HepG2 (cell line): Measurements from ENCODE around the gene RPS6KB1. TPM values are rescaled to one million over a fixed set of nuclear protein-coding genes. Genes with fewer than 3 reads are reported as not detected.

Source experiments
- ATAD3A ChIP-seq: sonication (generic); formaldehyde crosslinking; IDR thresholded peaks from 2 replicates; pipeline ENCODE4 v1.4.0; 2020; ENCODE audit warnings: missing genetic modification reagents
- DNMT3B ChIP-seq: conservative IDR thresholded peaks from 2 replicates; pipeline ENCODE4 v1.6.1; 2016; ENCODE audit warnings: missing biosample characterization, control low read depth
- EP300 ChIP-seq, 3 experiments: sonication (generic) in 1 of 3; formaldehyde crosslinking in 1 of 3; IDR thresholded peaks; 2 replicates each; pipeline versions ENCODE4 v1.5.1 to v1.6.1; 2011 to 2020; ENCODE audit warnings: low read depth in 2 of 3, low read length in 2 of 3, borderline replicate concordance in 1 of 3, improper control_type of control experiment in 1 of 3, mild to moderate bottlenecking in 1 of 3, missing genetic modification reagents in 1 of 3, moderate library complexity in 1 of 3
- KLF13 ChIP-seq: sonication (generic); formaldehyde crosslinking; IDR thresholded peaks from 2 replicates; pipeline ENCODE4 v1.4.0; 2020; ENCODE audit warnings: mild to moderate bottlenecking, missing genetic modification reagents
- MAF1 ChIP-seq: sonication (generic); formaldehyde crosslinking; IDR thresholded peaks from 2 replicates; pipeline ENCODE4 v1.5.0; 2020; ENCODE audit warnings: missing genetic modification reagents, borderline replicate concordance
- MAFF ChIP-seq: IDR thresholded peaks from 2 replicates; pipeline ENCODE4 v1.6.1; 2011; ENCODE audit warnings: low read depth, low read length, improper control_type of control experiment
- NCOR1 ChIP-seq: fragments of 200-600 bp; sonication (generic); IDR thresholded peaks from 2 replicates; pipeline ENCODE4 v1.7.0; 2017; ENCODE audit warnings: antibody characterized with exemption, low read length, borderline replicate concordance
- PLRG1 ChIP-seq: fragments of 450-650 bp; conservative IDR thresholded peaks from 2 replicates; pipeline ENCODE4 v1.6.1; 2016
- RFXANK ChIP-seq: IDR thresholded peaks from 2 replicates; pipeline ENCODE4 v1.6.1; 2016
- SALL2 ChIP-seq: sonication (generic); formaldehyde crosslinking; IDR thresholded peaks from 2 replicates; pipeline ENCODE4 v1.8.1; 2023; ENCODE audit warnings: mild to moderate bottlenecking, missing genetic modification reagents, inconsistent platforms
- THRA ChIP-seq: sonication (generic); formaldehyde crosslinking; IDR thresholded peaks from 2 replicates; pipeline ENCODE4 v1.4.0; 2020; ENCODE audit warnings: missing genetic modification reagents, borderline replicate concordance
- TSC22D2 ChIP-seq: sonication (generic); formaldehyde crosslinking; IDR thresholded peaks from 2 replicates; pipeline ENCODE4 v1.5.1; 2020; ENCODE audit warnings: missing genetic modification reagents, mild to moderate bottlenecking, borderline replicate concordance
- U2AF2 ChIP-seq: fragments of 200-400 bp; formaldehyde crosslinking; IDR thresholded peaks from 2 replicates; pipeline ENCODE4 v1.6.1; 2017; ENCODE audit warnings: low read depth, mild to moderate bottlenecking, low read length
- ZEB1 ChIP-seq: IDR thresholded peaks from 2 replicates; pipeline ENCODE4 v1.6.1; 2012; ENCODE audit warnings: mild to moderate bottlenecking, low read depth, inconsistent platforms; ENCODE audit not compliant: insufficient replicate concordance
- ZNF713 ChIP-seq: sonication (generic); formaldehyde crosslinking; IDR thresholded peaks from 2 replicates; pipeline ENCODE4 v1.4.0; 2020; ENCODE audit warnings: mild to moderate bottlenecking, missing genetic modification reagents
- ZNF724P ChIP-seq: sonication (generic); formaldehyde crosslinking; IDR thresholded peaks from 2 replicates; pipeline ENCODE4 v1.8.0; 2022; ENCODE audit warnings: missing genetic modification reagents, borderline replicate concordance
- ZNF839 ChIP-seq: sonication (generic); formaldehyde crosslinking; IDR thresholded peaks from 2 replicates; pipeline ENCODE4 v1.4.0; 2020; ENCODE audit warnings: missing genetic modification reagents, mild to moderate bottlenecking, borderline replicate concordance
- polyA plus RNA-seq, 8 experiments: library from polyadenylated mRNA; depleted of rRNA in 3 of 8; stranded (reverse) in 7 of 8; unstranded in 1 of 8; fragments of >200 nt; fragmentation: Illumina TruSeq in 4 of 8; extraction: Trizol in 4 of 8; gene quantifications; 2 replicates each; pipeline versions ENCODE4 v1.2.1 to v1.2.3, GENCODE V29; 2011 to 2016; ENCODE audit warnings: low read depth in 4 of 8, missing spikeins in 1 of 8, mixed read lengths in 1 of 8; ENCODE audit not compliant: insufficient read depth in 1 of 8
- total RNA-seq, 5 experiments: library from RNA; depleted of rRNA; stranded (reverse); fragments of >200 nt; fragmentation: Illumina TruSeq; extraction: Trizol; gene quantifications; 2 replicates each; pipeline ENCODE4 v1.2.3, GENCODE V29; 2016; ENCODE audit warnings: low read depth in 1 of 5
- TF ChIP-seq, protein P1 (sequence below): sonication (generic); formaldehyde crosslinking; IDR thresholded peaks from 2 replicates; pipeline ENCODE4 v1.9.0; 2021; ENCODE audit warnings: missing genetic modification reagents, mild to moderate bottlenecking, borderline replicate concordance
- TF ChIP-seq, protein P2 (sequence below): sonication (generic); formaldehyde crosslinking; IDR thresholded peaks from 2 replicates; pipeline ENCODE4 v1.8.0; 2022; ENCODE audit warnings: low read depth, missing genetic modification reagents
- TF ChIP-seq, protein P3 (sequence below), 2 experiments: sonication (generic) in 1 of 2; formaldehyde crosslinking in 1 of 2; IDR thresholded peaks; 2 replicates each; pipeline versions ENCODE4 v1.4.0 to v1.6.1; 2018 to 2020; ENCODE audit warnings: missing genetic modification reagents in 2 of 2, borderline replicate concordance in 1 of 2, low read depth in 1 of 2, mild to moderate bottlenecking in 1 of 2, missing biosample characterization in 1 of 2
- TF ChIP-seq, protein P4 (sequence below): fragments of 450-650 bp; IDR thresholded peaks from 2 replicates; pipeline ENCODE4 v1.6.1; 2016

RPS6KB1 gene
- total and polyA plus RNA-seq, 2 of the 13 experiments (the other 11 are each of a cell fraction or from before 2014, with no cell fraction given): 16.5 to 42.2 TPM

DNA sequence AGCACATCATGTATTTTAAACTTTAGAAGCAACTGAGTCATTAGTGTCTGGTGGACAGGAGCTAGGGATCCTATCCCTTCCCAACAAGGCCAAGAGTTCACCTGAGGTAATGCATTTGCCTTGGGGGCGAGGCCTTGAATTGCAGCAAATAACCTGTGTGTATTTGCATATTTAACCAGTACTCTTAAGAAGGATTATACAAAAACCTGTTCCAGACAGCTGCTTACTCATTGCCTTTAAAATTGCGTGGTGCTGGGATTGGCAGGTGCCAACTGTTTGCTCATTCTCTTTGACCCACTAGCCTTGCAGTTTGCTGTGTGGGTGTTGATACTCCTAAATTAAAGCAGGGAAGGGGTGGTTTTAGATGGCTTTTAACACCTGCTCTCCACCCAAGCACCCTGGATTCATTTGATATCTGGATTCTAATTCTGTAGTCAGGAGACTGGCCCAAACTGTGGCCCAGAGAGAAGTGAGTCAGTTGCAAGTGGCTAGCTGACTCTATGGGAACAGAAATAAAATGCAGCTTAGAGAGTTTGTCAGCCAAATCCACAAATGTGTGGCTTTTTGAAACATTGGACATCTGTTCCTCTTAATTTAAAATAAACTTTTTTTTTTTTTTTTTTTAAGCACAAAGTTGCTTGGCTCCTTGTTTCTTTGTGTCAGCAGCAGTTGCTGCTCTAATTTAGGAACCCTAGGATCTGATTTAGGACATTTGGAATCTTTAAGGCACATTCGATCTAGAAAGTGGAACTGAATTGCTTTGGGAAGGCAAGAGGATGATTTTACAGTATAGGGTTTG lies 47.1 kb upstream of the RPS6KB1 start (continued):
- 0 out of 2 replicates have a peak, but pooled peaks have one; percentile 24 for TF ChIP-seq MAFF
- TF ChIP-seq, protein P1, sequence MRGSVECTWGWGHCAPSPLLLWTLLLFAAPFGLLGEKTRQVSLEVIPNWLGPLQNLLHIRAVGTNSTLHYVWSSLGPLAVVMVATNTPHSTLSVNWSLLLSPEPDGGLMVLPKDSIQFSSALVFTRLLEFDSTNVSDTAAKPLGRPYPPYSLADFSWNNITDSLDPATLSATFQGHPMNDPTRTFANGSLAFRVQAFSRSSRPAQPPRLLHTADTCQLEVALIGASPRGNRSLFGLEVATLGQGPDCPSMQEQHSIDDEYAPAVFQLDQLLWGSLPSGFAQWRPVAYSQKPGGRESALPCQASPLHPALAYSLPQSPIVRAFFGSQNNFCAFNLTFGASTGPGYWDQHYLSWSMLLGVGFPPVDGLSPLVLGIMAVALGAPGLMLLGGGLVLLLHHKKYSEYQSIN (CRISPR knock-in tag): no peak
- TF ChIP-seq, protein P2, sequence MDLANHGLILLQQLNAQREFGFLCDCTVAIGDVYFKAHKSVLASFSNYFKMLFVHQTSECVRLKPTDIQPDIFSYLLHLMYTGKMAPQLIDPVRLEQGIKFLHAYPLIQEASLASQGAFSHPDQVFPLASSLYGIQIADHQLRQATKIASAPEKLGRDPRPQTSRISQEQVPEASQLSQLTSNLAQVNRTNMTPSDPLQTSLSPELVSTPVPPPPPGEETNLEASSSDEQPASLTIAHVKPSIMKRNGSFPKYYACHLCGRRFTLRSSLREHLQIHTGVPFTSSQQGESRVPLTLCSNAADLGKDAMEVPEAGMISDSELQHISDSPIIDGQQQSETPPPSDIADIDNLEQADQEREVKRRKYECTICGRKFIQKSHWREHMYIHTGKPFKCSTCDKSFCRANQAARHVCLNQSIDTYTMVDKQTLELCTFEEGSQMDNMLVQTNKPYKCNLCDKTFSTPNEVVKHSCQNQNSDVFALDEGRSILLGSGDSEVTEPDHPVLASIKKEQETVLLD (CRISPR knock-in tag): no peak
- peak; percentile 48; the same call in 1 of the 2 replicates for TF ChIP-seq DNMT3B (CRISPR knock-in tag)
- peak in 1 of 2 experiments; percentile 54; a peak in 2 of 4 replicates for TF ChIP-seq EP300 (IDR thresholded peaks at IDR 0.05; ENCODE audit: low read depth in 2 of 2, low read length in 2 of 2)
- peak; percentile 64; the same call in 1 of the 2 replicates for TF ChIP-seq EP300 (CRISPR knock-in tag; IDR thresholded peaks at IDR 0.05; ENCODE audit: borderline replicate concordance)
- TF ChIP-seq TSC22D2 (CRISPR knock-in tag): peak; percentile 75; the same call in 1 of the 2 replicates
- no peak for TF ChIP-seq RFXANK
- no peak for TF ChIP-seq ZEB1
- no peak for TF ChIP-seq SALL2
- TF ChIP-seq, protein P3, sequence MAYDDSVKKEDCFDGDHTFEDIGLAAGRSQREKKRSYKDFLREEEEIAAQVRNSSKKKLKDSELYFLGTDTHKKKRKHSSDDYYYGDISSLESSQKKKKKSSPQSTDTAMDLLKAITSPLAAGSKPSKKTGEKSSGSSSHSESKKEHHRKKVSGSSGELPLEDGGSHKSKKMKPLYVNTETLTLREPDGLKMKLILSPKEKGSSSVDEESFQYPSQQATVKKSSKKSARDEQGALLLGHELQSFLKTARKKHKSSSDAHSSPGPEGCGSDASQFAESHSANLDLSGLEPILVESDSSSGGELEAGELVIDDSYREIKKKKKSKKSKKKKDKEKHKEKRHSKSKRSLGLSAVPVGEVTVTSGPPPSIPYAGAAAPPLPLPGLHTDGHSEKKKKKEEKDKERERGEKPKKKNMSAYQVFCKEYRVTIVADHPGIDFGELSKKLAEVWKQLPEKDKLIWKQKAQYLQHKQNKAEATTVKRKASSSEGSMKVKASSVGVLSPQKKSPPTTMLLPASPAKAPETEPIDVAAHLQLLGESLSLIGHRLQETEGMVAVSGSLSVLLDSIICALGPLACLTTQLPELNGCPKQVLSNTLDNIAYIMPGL (CRISPR knock-in tag; IDR thresholded peaks at IDR 0.05; ENCODE audit: borderline replicate concordance in 1 of 2, low read depth in 1 of 2): peak in 1 of 2 experiments; percentile 22; a peak in 1 of 4 replicates
- TF ChIP-seq U2AF2: no peak
- no peak for TF ChIP-seq ZNF713
- TF ChIP-seq THRA: peak; percentile 99
- no peak; the same call in 1 of the 2 replicates for TF ChIP-seq ZNF724P (CRISPR knock-in tag)
- TF ChIP-seq KLF13 (CRISPR knock-in tag): no peak
- TF ChIP-seq ZNF839 (CRISPR knock-in tag): no peak
- TF ChIP-seq MAF1 (CRISPR knock-in tag): no peak
- TF ChIP-seq, protein P4, sequence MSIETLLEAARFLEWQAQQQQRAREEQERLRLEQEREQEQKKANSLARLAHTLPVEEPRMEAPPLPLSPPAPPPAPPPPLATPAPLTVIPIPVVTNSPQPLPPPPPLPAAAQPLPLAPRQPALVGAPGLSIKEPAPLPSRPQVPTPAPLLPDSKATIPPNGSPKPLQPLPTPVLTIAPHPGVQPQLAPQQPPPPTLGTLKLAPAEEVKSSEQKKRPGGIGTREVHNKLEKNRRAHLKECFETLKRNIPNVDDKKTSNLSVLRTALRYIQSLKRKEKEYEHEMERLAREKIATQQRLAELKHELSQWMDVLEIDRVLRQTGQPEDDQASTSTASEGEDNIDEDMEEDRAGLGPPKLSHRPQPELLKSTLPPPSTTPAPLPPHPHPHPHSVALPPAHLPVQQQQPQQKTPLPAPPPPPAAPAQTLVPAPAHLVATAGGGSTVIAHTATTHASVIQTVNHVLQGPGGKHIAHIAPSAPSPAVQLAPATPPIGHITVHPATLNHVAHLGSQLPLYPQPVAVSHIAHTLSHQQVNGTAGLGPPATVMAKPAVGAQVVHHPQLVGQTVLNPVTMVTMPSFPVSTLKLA: no peak
- no peak for TF ChIP-seq ATAD3A (CRISPR knock-in tag)
- peak; percentile 56; the same call in 1 of the 2 replicates for TF ChIP-seq NCOR1
- TF ChIP-seq PLRG1: no peak
